ENCODE measurements around the gene EBNA1BP2.
"Not testable (repeated sequence)": the region's sequence is repeated elsewhere in the genome, so short reads cannot be mapped to it uniquely, and the experiment has no call there.

The EBNA1BP2 gene

DNA sequence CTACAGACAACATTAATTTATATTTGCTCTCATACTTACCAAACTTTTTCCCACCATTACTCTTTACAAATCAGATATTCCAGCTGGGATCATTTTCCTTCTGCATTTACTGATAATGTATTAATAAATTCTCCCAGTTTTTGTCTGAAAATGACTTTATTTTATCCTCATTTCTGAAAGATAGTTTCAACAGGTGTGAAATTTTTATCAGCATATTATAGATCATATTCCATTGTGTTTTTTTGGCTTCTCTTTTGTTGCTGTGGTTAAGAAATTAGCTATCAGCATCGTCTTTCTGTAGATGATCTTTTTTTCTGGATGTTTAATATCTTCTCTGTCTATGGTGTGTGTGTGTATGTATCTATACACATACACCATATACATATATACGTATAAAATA lies 2.8 kb upstream of the EBNA1BP2 start:
- in situ Hi-C loops (cut with MboI; ENCODE audit: low sequenced_read_pairs) = no loop called here

DNA sequence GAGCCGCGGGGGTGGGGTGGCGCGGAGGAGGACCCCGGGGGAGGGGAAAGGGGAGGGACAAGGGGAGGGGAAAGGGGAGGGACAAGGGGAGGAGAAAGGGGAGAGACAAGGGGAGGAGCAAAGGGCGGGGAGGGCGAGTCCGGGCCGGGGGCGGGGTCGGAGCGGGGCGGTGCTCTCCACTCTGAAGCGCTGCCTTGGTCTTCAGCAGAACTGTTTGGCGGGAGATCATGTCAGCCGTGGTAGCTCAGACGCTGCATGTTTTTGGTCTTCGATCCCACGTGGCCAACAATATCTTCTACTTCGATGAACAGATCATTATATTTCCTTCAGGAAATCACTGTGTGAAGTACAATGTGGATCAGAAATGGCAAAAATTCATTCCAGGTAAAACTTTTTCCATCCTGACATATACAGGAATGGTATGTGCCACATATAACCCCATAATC lies 460 bp upstream of the EBNA1BP2 start:
- in situ Hi-C loops (cut with MboI; ENCODE audit: low sequenced_read_pairs) = no loop called here

DNA sequence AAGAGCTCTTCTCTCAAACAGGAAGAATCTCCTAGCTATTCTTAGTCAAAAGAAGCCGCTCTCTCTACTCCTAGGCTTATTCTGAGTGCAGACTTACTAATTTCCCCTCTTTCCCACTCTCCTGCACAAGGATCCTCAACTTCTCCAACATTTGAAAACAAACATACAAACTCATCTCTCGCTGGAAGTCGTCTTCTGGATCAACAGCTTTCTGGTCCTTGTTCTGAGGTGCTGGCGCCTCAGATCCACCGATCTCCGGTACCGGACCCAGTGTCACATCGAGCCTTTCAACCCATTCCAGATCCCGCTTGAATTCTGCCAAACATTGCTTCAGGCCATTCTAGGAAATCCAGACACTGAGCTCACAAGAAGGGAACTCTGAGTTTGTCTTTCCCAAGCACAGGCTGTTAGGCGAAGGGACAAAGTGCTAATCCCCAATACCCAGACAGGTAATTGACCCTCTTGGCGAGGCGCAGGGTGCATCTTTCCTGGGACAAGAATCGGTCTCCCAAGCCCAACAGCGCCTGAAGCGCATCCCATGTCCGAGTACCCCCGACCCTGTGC lies 696 bp downstream of the EBNA1BP2 start:
- in situ Hi-C loops (cut with MboI; ENCODE audit: low sequenced_read_pairs) = no loop called here

DNA sequence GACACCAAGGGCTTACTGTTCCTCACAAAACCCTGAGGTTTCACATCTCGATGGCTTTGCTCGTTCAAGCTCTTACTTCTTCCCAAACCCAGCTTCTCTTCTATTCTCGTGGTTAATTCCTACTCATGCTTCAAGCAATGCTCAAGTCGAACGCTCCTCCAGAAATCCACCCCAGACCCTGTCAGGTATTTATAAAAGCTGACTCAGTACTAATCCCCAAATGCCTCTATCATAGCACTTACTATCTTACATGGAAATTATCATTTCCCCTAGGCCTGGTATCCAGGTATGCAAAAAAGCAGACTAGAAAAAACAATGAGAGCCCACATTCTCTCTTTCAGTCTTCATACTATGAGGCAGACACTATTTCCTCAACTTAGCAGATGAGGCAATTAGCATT lies 6.3 kb downstream of the EBNA1BP2 start:
- in situ Hi-C loops (cut with MboI; ENCODE audit: low sequenced_read_pairs) = no loop called here

GRCh38 chr1:43165162-43165561 lies 6.9 kb downstream of the EBNA1BP2 start:
- in situ Hi-C loops (cut with MboI; ENCODE audit: low sequenced_read_pairs) = no loop called here

DNA sequence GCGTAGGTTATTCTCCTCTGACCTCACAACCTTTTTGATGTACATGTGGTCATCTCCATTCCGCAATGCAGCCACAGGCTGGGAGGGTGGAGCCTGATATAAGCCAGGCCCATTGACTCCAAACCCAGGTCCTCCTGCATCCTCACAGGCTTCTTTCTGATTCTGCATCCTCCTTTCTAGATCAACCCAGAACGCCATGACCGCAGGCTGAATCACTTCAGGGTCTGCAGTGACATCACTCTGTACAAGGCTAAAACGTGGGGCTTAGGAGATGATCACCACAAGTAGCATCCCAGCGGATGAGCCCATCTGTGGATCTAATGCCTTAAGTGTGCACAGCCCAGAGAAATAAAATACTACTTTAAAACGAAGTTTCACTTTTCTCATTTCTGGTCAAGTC lies 16.1 kb downstream of the EBNA1BP2 start:
- in situ Hi-C loops (cut with MboI; ENCODE audit: low sequenced_read_pairs) = no loop called here

- in situ Hi-C loops (cut with MboI; ENCODE audit: low sequenced_read_pairs) = no loop called here
Observed at GRCh38 chr1:43153443-43153842, 18.6 kb downstream of the EBNA1BP2 start.

DNA sequence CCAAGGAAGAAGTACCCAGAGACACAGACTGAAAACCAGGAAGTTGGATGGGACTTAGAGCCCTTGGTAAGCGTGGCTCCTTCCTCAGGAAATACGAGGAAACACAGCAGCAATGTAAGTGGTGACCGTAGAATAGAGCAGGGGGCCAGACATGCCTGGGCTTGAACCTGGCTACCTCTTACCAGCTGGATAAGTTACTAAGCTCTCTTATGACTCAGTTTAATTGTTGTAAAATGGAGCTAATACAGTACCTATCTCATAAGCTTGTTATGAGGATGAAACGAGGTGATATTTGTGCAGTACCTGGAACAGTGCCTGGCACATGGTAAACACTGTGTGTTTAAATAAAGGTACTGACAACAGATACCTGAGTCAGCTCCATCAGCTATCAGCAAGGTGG lies 19.2 kb downstream of the EBNA1BP2 start:
- in situ Hi-C loops (cut with MboI; ENCODE audit: low sequenced_read_pairs) = no loop called here

GRCh38 chr1:43149889-43150288 lies 22.2 kb downstream of the EBNA1BP2 start:
- in situ Hi-C loops (cut with MboI; ENCODE audit: low sequenced_read_pairs) = no loop called here

- in situ Hi-C loops (cut with MboI; ENCODE audit: low sequenced_read_pairs) = no loop called here
Observed at GRCh38 chr1:43147625-43148327, 24.3 kb downstream of the EBNA1BP2 start.

GRCh38 chr1:43144237-43144636 lies 27.9 kb downstream of the EBNA1BP2 start:
- in situ Hi-C loops (cut with MboI; ENCODE audit: low sequenced_read_pairs) = no loop called here

GRCh38 chr1:43143441-43143888 lies 28.6 kb downstream of the EBNA1BP2 start:
- in situ Hi-C loops (cut with MboI; ENCODE audit: low sequenced_read_pairs) = no loop called here

DNA sequence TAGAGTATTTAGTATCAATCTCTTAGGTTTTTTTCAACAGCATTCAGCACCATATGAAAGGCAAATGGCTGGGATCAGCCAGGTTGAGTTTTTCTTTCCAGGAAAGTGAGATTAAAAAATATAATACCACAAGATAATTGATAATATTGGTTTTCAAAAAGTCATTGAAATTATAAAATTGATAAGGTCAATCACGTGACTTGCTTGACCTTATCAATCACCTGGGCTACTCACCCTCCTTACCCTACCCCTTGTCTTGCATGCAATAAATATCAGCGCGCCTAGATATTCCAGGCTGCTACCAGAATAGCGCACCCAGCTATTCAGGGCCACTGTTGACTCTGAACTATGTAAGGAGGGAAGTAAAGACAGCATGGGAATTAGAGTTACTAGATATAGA lies 31.5 kb downstream of the EBNA1BP2 start:
- in situ Hi-C loops (cut with MboI; ENCODE audit: low sequenced_read_pairs) = no loop called here

- in situ Hi-C loops (cut with MboI; ENCODE audit: low sequenced_read_pairs) = no loop called here
Observed at GRCh38 chr1:43140010-43140409, 32.1 kb downstream of the EBNA1BP2 start.

- in situ Hi-C loops (cut with MboI; ENCODE audit: low sequenced_read_pairs) = not testable (repeated sequence)
Observed at GRCh38 chr1:43139295-43139694, 32.8 kb downstream of the EBNA1BP2 start.

- in situ Hi-C loops (cut with MboI; ENCODE audit: low sequenced_read_pairs) = no loop called here
Observed at GRCh38 chr1:43137445-43138052, 34.5 kb downstream of the EBNA1BP2 start.

DNA sequence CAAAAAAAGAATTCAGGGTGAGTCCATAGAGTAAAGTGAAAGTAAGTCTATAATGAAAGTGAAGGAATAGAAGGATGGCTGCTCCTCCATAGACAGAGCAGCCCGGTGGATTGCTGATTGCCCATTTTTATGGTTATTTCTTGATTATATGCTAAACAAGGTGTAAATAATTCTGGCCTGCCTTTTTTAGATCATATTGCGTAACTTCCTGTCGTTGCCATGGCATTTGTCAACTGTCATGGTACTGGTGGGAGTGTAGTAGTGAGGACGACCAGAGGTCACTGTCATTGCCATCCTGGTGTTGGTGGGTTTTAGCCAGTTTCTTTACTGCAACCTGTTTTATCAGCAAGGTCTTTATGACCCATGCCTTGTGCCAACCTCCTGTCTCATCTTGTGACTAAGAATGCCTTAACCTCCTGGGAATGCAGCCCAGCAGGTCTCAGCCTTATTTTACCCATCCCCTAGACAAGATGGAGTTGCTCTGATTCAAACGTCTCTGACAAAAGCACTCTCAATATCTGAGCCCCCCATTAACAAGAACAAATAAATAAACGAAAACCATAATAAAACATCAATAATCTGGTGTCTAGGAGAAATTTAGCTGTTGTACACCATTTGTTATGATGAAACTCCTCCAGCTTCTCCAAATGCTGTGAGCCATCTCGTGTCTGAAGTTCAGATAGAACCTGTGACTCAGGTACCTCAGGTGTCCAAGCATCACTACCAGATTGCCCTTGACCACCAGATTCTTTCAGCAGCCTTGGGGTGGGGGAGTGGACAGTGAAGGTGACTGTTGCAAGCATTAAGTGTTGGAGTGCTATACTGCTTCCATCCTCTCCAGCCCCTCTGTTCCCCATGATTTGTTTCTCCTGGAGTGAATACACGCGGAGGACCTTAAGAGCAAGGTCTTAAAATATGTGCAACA lies 36.0 kb downstream of the EBNA1BP2 start:
- in situ Hi-C loops (cut with MboI; ENCODE audit: low sequenced_read_pairs) = no loop called here

DNA sequence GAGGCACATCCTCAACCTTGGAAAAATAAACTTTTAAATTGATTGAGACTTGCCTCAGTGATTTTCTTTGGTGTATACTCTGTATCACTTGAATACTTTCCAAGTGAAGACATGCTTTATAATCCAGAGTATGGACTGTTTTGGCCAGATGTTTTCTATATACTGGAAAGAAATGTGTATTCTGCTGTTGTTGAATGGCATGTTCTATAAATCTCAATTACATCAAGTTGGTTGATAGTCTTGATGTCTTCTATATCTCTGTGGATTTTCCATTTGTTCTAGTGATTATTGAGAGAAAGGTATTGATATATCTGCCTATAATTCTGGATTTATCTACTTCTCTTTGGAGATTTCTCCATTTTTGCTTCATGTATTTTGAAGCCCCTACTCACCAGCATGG lies 37.5 kb downstream of the EBNA1BP2 start:
- in situ Hi-C loops (cut with MboI; ENCODE audit: low sequenced_read_pairs) = no loop called here

GRCh38 chr1:43134068-43134467 lies 38.0 kb downstream of the EBNA1BP2 start:
- in situ Hi-C loops (cut with MboI; ENCODE audit: low sequenced_read_pairs) = no loop called here

GRCh38 chr1:43129426-43129825 lies 42.7 kb downstream of the EBNA1BP2 start:
- in situ Hi-C loops (cut with MboI; ENCODE audit: low sequenced_read_pairs) = no loop called here

- in situ Hi-C loops (cut with MboI; ENCODE audit: low sequenced_read_pairs) = no loop called here
Observed at GRCh38 chr1:43128816-43129215, 43.3 kb downstream of the EBNA1BP2 start.

All from HL-60/S4 treated with retinoic acid at 250 ng/mL for 4 days and 3 days (cell line).